ENCODE data around the gene PARD3.

Gene PARD3

GRCh38 chr10:34736976-34737771 lies 77.9 kb downstream of the PARD3 start:
- DNase-seq: no peak

GRCh38 chr10:34734918-34735317 lies 80.2 kb downstream of the PARD3 start:
- DNase-seq: no peak

DNA sequence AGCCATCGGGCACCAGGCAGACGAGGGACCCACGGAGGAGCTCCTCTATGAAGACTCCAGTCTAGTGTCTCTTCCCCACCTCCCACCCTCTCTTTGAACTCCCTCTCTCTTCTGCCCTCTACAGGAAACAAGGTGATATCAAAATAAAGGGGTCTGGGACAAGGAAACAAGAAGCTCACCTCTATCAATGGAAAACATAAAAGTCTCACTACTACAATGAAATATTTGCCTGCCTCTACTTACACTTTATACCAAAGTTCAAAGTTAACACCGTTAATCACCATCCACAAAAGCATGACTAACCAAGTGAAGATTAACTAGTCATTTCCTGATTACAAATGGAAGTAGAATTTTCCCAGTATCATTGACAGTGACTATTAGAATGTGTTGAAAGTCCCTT lies 82.2 kb downstream of the PARD3 start:
- no peak for DNase-seq

DNA sequence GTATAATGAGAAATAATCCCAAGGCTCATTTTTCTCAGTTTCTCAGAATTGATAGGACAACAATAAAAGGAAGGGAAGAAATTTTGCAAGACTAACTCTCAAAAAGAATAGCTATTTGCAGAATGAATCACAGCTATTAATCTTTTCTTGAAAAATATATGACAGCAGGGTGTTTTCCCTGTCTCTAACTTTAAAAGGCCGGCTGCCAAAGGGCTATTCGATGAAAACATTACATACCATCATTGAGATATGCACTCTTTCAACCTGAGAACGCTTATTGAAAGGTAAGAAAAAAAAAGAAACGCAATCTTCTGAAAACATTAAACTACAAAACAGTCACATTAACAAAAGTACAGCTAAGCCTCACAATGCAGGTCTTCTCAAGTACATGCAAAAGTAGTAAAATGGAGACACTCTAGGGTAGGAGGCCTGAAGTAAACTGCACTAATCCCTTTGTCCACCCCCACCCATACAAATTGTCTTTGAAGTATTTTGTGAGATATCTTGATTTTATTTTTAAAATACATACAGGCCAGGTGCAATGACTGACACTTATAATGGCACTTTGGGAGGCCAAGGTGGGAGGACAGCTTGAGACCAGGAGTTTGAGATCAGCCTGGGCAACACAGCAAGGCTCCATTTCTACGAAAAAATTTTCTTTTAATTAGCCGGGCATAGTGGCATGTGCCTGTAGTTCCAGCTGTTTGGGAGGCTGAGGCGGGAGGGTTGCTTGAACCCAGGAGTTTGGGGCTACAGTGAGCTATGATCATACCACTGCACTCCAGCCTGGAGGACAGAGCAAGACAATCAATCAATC lies 83.0 kb downstream of the PARD3 start:
- no peak for DNase-seq

- no peak for DNase-seq
These were observed 83.9 kb downstream of the PARD3 start for GRCh38 chr10:34731213-34731612.

GRCh38 chr10:34730726-34731125 lies 84.4 kb downstream of the PARD3 start:
- DNase-seq: no peak

GRCh38 chr10:34729619-34730018 lies 85.5 kb downstream of the PARD3 start:
- DNase-seq: no peak

DNA sequence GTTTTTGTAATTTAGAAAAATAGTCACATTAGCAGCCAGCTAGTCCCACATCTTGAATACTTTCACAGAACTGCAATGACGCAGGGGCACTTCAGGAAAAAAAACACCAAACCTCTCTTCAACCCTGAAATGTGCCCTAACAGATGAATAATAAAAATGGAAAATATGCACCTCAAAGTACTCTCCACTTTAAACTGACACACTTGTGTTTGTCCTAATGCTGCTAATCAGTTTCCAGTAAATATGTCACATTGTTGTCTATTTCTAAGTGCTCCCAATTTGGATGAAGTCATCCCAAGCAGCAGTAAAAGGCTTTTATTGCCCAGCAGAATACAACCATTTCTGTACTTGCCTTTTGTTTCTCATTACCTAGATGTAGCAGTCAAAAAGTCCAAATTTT lies 86.7 kb downstream of the PARD3 start:
- no peak for DNase-seq

DNA sequence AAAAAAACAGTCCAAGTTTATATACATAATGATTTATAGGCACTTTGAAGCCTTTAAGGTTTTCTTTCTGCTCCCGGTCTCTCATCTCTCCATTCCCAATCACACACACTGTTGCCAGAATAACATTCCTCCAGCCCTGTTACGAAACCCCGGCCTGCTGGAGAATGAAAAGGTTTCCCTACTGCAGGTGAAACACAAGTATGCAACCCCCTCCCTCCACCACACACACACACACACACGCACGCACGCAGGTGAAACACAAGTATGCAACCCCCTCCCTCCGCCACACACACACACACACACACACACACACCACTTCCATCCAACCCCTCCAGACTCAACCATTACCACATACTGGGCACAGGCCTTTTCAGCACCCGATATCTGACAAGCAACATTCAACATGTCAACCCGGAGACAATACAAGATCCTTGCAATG lies 87.5 kb downstream of the PARD3 start:
- no peak for DNase-seq

GRCh38 chr10:34726862-34727261 lies 88.2 kb downstream of the PARD3 start:
- DNase-seq: no peak

- peak; percentile 37 for DNase-seq
These were observed 91.3 kb downstream of the PARD3 start for GRCh38 chr10:34723750-34724149.

- DNase-seq: no peak
These were observed 92.7 kb downstream of the PARD3 start for GRCh38 chr10:34722404-34722803.

GRCh38 chr10:34721208-34721840 lies 93.8 kb downstream of the PARD3 start:
- DNase-seq: no peak

DNA sequence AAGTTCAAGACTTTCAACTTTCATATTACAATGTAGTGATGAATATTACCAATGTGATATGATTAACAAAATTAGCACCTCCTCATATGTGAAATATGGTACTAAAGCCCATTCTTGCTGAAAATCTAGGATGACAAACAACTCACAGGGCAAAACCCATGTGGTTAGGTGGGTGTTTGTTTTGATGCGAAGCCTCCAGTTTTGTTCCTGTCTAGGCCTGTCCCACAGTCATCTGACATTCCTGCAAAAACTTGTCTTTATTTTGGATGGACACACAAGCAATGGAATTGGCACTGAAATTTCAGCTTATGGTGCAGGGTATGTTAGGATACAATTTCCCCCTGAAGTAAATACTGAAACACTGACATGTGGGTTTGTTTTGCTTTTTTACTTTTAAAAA lies 95.3 kb downstream of the PARD3 start:
- DNase-seq: no peak

- DNase-seq: no peak
These were observed 95.8 kb downstream of the PARD3 start for GRCh38 chr10:34719328-34719727.

GRCh38 chr10:34717429-34717828 lies 97.7 kb downstream of the PARD3 start:
- DNase-seq: no peak

DNA sequence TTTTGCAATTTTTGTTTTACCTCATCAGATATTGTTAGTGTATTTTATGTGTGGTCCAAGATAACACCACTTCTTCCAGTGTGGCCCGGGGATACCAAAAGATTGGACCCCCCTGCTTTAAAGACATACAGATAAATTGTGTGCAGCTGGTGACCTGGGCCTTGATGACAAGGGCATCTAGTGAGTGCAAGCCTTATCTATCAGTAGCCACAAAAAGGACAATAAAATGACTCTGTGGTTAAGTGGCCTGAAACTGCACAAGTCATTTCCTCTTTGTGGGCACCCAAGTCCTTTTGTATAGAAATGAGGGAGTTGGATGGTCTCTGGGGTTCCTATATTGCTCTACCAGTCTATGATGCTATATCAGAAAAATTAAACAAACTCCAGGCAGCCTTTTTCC lies 98.1 kb downstream of the PARD3 start:
- no peak for DNase-seq

DNA sequence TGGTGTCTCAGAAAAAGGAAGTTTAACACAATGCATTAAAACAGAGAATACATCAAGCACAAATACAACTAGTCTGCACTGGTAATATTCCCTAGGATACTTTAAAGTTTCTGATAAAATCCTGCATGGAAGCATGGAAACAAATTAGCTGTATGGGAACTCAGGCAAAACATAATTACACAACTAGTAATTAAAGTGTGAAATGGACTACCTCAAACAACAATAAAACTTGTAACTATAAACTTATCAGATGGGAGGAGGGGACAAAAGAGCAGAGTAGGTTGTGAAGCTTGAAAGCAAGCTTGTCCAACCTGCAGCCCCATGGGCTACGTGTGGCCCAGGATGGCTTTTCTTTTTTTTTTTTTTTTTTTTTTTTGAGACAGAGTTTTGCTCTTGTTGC lies 98.9 kb downstream of the PARD3 start:
- DNase-seq: no peak

DNA sequence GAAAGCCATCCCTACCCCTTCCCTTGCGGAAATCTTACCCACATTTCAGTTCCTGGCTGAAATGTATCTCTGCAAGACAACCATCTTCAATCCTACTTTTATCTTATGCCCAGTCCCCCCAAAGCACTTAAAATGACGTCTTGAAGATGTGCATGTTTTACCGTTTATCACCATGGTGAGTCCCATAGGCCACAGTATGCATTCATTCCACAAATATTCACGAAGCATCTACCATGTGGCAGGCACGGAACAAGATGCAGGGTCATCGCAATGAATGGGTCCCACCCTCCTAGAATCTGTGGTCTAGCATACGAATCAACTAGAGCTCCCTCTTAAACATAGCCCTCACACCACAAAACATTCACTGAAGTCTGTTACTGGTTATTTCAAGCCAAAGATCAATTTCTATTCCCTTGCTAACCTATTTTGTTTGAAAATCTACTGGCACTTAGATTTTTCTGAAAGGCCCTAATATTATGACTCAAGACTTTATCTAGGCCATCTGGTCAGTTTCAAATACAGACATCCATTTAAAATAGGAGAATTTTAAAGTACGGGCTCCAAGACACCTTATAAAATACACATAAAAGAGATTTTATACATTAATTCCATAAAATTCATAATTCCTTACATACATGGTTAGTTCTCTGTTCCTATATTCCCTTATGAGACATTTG lies 99.4 kb downstream of the PARD3 start:
- no peak for DNase-seq

GRCh38 chr10:34713875-34714274 lies 101.2 kb downstream of the PARD3 start:
- DNase-seq: no peak

DNA sequence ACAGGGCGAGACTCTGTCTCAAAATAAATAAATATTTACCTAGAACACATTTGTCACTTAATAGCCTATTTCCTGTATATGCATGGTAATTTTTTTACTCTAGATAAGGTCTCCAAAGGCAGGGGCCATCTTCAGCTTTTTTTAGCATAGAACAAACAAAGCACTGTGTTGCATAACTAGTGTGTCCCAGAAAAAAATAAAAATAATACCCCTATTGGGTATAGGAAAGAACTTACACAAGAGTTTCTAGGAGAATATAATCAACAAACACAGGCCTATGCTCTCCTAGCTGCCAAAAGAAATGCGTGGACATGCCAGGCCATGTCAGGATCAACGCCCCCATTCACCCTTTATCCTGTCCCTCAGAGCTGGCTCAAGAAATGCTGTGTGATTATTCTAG lies 103.6 kb downstream of the PARD3 start:
- DNase-seq: no peak

GRCh38 chr10:34710391-34710751 lies 104.7 kb downstream of the PARD3 start:
- no peak for DNase-seq

Data from DMS153 (cell line).